H1 (cell line): ENCODE data around the gene MIER3. TPM values are rescaled to one million over a fixed set of nuclear protein-coding genes. Genes with fewer than 3 reads are reported as not detected.

Source experiments
- SIN3A ChIP-seq, 2 experiments: IDR thresholded peaks in 1 of 2; conservative IDR thresholded peaks in 1 of 2; 2 replicates each; pipeline ENCODE4 v1.6.1; 2011 to 2012; ENCODE audit warnings: low read length in 2 of 2, improper control_type of control experiment in 1 of 2, low read depth in 1 of 2, mild to moderate bottlenecking in 1 of 2
- polyA plus RNA-seq, 7 experiments: library from polyadenylated mRNA; depleted of rRNA in 3 of 7; stranded (reverse) in 5 of 7; unstranded in 2 of 7; fragments of >200 nt in 5 of 7; fragments of 200-250 nt in 2 of 7; gene quantifications; 1 replicate in 5 of 7; 2 replicates in 1 of 7; 4 replicates in 1 of 7; pipeline versions ENCODE4 v1.2.1 to v1.2.3, GENCODE V29; 2011 to 2013; ENCODE audit warnings: missing spikeins in 2 of 7, mixed read lengths in 2 of 7
- total RNA-seq: library from RNA; stranded (reverse); fragmentation: NEBNext Ultra II Directional; extraction: Animal tissue kit (Norgen Biotek cat#: 25700); gene quantifications from 2 replicates; pipeline ENCODE4 v1.2.1, GENCODE V29; 2021

Gene MIER3
- total and polyA plus RNA-seq, 2 of the 8 experiments (the other 6 are each of a cell fraction or from before 2014, with no cell fraction given), result 9.6 to 33.3 TPM

GRCh38 chr5:56985936-56986625 lies 34.2 kb upstream of the MIER3 start (continued):
- no peak for TF ChIP-seq SIN3A (conservative IDR thresholded peaks at IDR 0.05 in 1 of 2, IDR thresholded peaks at IDR 0.05 in 1 of 2; ENCODE audit: low read depth in 1 of 2, low read length in 2 of 2)
